ENCODE measurements around the gene FSD1. TPM values are rescaled to one million over a fixed set of nuclear protein-coding genes. Genes with fewer than 3 reads are reported as not detected.

FSD1 gene
- polyA plus RNA-seq, 4 donors = 1.3 to 3.2 (median 2.0) TPM

DNA sequence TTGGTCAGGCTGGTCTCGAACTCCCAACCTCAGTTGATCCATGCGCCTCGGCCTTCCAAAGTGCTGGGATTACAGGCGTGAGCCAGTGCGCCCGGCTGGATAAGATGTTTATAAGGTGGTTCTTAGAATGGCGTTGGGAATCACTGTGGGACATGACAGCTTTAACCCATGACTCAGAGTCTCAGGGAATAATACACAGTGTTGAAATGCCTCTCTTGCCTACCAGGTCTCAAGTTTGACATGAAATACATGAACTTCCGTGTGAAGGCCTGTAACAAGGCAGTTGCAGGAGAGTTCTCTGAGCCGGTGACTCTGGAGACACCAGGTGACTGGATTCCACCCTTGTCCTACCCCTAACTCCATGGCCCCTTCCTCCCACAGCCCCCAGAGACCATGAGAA, 12.6 kb downstream of the FSD1 start:
- no peaks in the 10 kb centered on the region for H3K36me3 ChIP-seq (ENCODE audit: control insufficient read depth in 3 of 3, insufficient read depth in 2 of 3, low read depth in 1 of 3, low read length in 3 of 3)
- no peak overlapping the region for H3K27ac ChIP-seq (ENCODE audit: low read depth in 1 of 3, low read length in 2 of 3)
- no peaks in the 10 kb centered on the region for H3K4me1 ChIP-seq (ENCODE audit: control insufficient read depth in 3 of 3, insufficient read depth in 2 of 3, low read depth in 1 of 3, low read length in 2 of 3)
- WGBS, 3 donors = 85 to 90% (median 89%) methylated on average over 9 of the region's 9 CpGs
- peaks cover 0 to 26% of the 10 kb centered on the region in 2 donors for H3K9me3 ChIP-seq (ENCODE audit: control insufficient read depth in 2 of 2, insufficient read depth in 1 of 2, low read depth in 1 of 2, low read length in 1 of 2)
- H3K4me3 ChIP-seq (ENCODE audit: low read depth in 1 of 3, low read length in 3 of 3) = no peak overlapping the region
- DNase-seq (no peak), FAIRE-seq (no peak)
- no peaks in the 10 kb centered on the region for H3K27me3 ChIP-seq (ENCODE audit: control insufficient read depth in 3 of 3, insufficient read depth in 3 of 3, low read length in 3 of 3)

DNA sequence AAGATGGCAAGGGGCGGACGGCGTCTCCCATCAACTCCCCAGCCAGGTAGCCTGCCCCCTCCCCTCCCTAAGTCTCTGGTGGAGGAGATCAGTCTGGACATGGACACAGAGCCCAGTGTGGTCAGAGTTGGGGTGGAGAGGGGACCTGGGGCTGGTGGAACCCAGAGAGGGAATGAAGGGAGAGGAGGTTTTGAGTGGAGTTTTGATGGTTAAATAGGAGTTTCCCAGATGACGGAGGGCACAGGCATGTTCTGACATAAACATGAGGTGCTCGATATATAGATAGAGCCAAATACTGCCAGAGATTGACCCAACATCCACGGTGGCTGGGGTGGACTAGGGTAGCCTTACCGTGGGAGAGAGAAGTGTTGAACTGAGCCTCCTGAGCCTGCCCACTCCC, 14.1 kb downstream of the FSD1 start:
- no peak for DNase-seq
- no peak overlapping the region for H3K27ac ChIP-seq (ENCODE audit: low read depth in 1 of 3, low read length in 2 of 3)
- H3K27me3 ChIP-seq (ENCODE audit: control insufficient read depth in 3 of 3, insufficient read depth in 3 of 3, low read length in 3 of 3) = no peaks in the 10 kb centered on the region
- H3K4me1 ChIP-seq (ENCODE audit: control insufficient read depth in 3 of 3, insufficient read depth in 2 of 3, low read depth in 1 of 3, low read length in 2 of 3) = no peaks in the 10 kb centered on the region
- peaks cover 0 to 35% of the 10 kb centered on the region in 2 donors for H3K9me3 ChIP-seq (ENCODE audit: control insufficient read depth in 2 of 2, insufficient read depth in 1 of 2, low read depth in 1 of 2, low read length in 1 of 2)
- H3K4me3 ChIP-seq (ENCODE audit: low read depth in 1 of 3, low read length in 3 of 3) = no peak overlapping the region
- WGBS, 3 donors = 94 to 97% (median 95%) methylated on average over 7 of the region's 7 CpGs
- H3K36me3 ChIP-seq (ENCODE audit: control insufficient read depth in 3 of 3, insufficient read depth in 2 of 3, low read depth in 1 of 3, low read length in 3 of 3) = peaks cover 0 to 1% (median 0%) of the 10 kb centered on the region in 3 donors
- FAIRE-seq = no peak

DNA sequence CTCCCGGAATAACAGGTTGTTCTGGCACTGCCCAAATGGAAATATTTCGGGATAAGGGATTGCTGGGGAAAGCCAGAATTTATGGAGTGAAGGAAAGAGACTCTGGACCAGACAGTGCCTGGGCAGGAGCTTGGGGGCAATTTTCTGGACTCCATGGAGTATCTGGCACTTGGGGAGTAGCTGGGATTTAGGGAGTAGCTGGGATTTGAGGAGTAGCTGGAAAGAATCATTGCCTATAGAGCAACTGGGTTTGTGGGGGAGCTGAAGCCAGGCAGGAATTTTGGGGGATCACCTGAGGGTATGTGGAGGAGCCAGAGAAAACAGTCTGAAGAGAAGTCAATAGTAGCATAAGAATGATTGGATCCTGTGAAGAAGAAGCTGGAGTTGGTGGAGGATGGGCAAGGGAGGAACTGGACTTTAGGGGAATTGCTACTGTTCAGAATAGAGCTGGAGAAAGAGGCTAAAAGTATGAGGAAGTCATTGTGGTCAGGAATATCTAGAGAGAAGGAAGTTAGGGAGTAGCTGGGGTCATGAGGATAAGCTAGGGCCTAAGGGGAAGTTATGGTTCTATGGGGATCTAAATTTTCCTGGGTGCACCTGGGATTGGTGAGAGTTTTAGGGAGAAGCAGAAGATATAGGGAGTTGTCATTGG, 14.8 kb downstream of the FSD1 start:
- Histone ChIP-seq H3K36me3 (ENCODE audit: control insufficient read depth in 3 of 3, insufficient read depth in 2 of 3, low read depth in 1 of 3, low read length in 3 of 3) (peaks cover 0 to 8% (median 0%) of the 10 kb centered on the region in 3 donors), H3K4me3 (ENCODE audit: low read depth in 1 of 3, low read length in 3 of 3) (no peak overlapping the region), H3K9me3 (ENCODE audit: control insufficient read depth in 2 of 2, insufficient read depth in 1 of 2, low read depth in 1 of 2, low read length in 1 of 2) (peaks cover 0 to 35% of the 10 kb centered on the region in 2 donors), H3K27me3 (ENCODE audit: control insufficient read depth in 3 of 3, insufficient read depth in 3 of 3, low read length in 3 of 3) (no peaks in the 10 kb centered on the region), H3K4me1 (ENCODE audit: control insufficient read depth in 3 of 3, insufficient read depth in 2 of 3, low read depth in 1 of 3, low read length in 2 of 3) (no peaks in the 10 kb centered on the region), H3K27ac (ENCODE audit: low read depth in 1 of 3, low read length in 2 of 3) (no peak overlapping the region)
- 91 to 95% (median 94%) methylated on average over 2 of the region's 2 CpGs for WGBS, 3 donors
- FAIRE-seq (no peak), DNase-seq (no peak)

DNA sequence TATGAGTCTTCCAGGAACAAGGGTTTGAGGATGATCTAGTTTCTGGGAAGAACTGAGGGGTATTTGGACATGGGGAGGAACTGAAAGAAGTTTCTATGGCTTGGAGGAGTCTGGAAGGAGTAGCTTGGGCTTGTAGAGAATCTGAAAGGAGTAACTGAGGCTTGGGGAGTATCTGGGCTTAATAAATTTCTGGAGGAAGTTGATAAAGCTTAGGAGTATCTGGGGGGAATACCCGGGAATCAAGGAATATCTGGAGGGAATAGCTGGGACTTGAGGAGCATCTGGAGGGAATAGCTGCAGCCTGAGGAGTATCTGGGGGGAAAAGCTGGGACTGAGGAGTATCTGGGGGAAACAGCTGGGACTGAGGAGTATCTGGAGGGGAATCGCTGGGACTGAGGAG, 16.0 kb downstream of the FSD1 start:
- H3K9me3 ChIP-seq (ENCODE audit: control insufficient read depth in 2 of 2, insufficient read depth in 1 of 2, low read depth in 1 of 2, low read length in 1 of 2) = peaks cover 0 to 35% of the 10 kb centered on the region in 2 donors
- H3K36me3 ChIP-seq (ENCODE audit: control insufficient read depth in 3 of 3, insufficient read depth in 2 of 3, low read depth in 1 of 3, low read length in 3 of 3) = peaks cover 0 to 10% (median 3%) of the 10 kb centered on the region in 3 donors
- no peaks in the 10 kb centered on the region for H3K27me3 ChIP-seq (ENCODE audit: control insufficient read depth in 3 of 3, insufficient read depth in 3 of 3, low read length in 3 of 3)
- H3K4me3 ChIP-seq (ENCODE audit: low read depth in 1 of 3, low read length in 3 of 3) = no peak overlapping the region
- whole genome bisulfite sequencing, 3 donors = 94 to 98% (median 96%) methylated on average over 2 of the region's 2 CpGs
- DNase-seq = no peak
- no peak for FAIRE-seq
- no peak overlapping the region for H3K27ac ChIP-seq (ENCODE audit: low read depth in 1 of 3, low read length in 2 of 3)
- no peaks in the 10 kb centered on the region for H3K4me1 ChIP-seq (ENCODE audit: control insufficient read depth in 3 of 3, insufficient read depth in 2 of 3, low read depth in 1 of 3, low read length in 2 of 3)

DNA sequence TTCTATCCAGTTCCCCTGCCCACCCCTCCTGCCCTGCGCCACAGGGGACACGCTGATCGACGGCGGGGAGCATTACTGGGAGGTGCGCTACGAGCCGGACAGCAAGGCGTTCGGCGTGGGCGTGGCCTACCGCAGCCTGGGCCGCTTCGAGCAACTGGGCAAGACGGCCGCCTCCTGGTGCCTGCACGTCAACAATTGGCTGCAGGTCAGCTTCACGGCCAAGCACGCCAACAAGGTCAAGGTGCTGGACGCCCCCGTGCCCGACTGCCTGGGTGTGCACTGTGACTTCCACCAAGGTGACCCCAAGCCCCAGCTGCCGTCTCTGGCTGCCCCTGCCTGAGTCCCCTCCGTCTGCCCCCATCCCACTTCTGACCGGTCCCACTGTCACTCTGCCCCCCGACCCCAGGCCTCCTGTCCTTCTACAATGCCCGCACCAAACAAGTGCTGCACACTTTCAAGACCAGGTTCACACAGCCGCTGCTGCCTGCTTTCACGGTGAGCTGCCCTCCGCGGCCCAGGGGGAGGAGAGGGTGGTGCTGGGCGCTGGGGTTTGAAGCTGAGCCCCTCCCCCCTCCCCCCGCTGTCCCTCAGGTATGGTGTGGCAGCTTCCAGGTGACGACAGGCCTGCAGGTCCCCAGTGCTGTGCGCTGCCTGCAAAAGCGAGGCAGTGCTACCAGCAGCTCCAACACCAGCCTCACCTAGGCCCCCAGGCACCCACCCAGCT, 18.7 kb downstream of the FSD1 start:
- WGBS, 3 donors = 61 to 85% (median 76%) methylated on average over 28 to 37 of the region's 37 CpGs
- Histone ChIP-seq H3K36me3 (ENCODE audit: control insufficient read depth in 3 of 3, insufficient read depth in 2 of 3, low read depth in 1 of 3, low read length in 3 of 3) (peaks cover 0 to 19% (median 3%) of the 10 kb centered on the region in 3 donors), H3K9me3 (ENCODE audit: control insufficient read depth in 2 of 2, insufficient read depth in 1 of 2, low read depth in 1 of 2, low read length in 1 of 2) (peaks cover 0 to 38% of the 10 kb centered on the region in 2 donors), H3K27ac (ENCODE audit: low read depth in 1 of 3, low read length in 2 of 3) (no peak overlapping the region), H3K4me3 (ENCODE audit: low read depth in 1 of 3, low read length in 3 of 3) (no peak overlapping the region), H3K27me3 (ENCODE audit: control insufficient read depth in 3 of 3, insufficient read depth in 3 of 3, low read length in 3 of 3) (peaks cover 0 to 16% (median 0%) of the 10 kb centered on the region in 3 donors), H3K4me1 (ENCODE audit: control insufficient read depth in 3 of 3, insufficient read depth in 2 of 3, low read depth in 1 of 3, low read length in 2 of 3) (peaks cover 0 to 14% (median 0%) of the 10 kb centered on the region in 3 donors)
- FAIRE-seq (no peak), DNase-seq (no peak)

DNA sequence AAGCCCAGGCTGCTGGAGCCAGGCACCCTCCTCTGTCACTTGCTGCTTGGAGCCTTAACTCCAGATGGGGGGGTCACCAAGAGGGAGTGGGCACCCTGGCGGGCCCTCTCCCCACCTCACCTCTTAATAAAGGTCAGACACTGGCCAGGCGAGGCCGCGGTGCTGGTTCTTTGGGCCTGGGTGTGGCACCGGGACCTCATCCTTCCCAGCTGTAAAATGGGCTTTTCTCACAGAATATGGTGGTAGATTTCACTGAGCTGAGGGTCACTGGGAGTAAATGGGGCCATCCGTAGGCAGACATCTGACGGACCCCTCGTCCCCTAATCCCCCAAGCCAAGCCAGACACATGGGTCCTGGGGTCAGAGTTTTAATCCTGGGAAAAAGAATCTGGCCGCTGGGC, 19.3 kb downstream of the FSD1 start:
- Histone ChIP-seq H3K27ac (ENCODE audit: low read depth in 1 of 3, low read length in 2 of 3) (no peak overlapping the region), H3K9me3 (ENCODE audit: control insufficient read depth in 2 of 2, insufficient read depth in 1 of 2, low read depth in 1 of 2, low read length in 1 of 2) (peaks cover 0 to 37% of the 10 kb centered on the region in 2 donors), H3K36me3 (ENCODE audit: control insufficient read depth in 3 of 3, insufficient read depth in 2 of 3, low read depth in 1 of 3, low read length in 3 of 3) (peaks cover 0 to 19% (median 3%) of the 10 kb centered on the region in 3 donors), H3K27me3 (ENCODE audit: control insufficient read depth in 3 of 3, insufficient read depth in 3 of 3, low read length in 3 of 3) (peaks cover 0 to 16% (median 0%) of the 10 kb centered on the region in 3 donors), H3K4me1 (ENCODE audit: control insufficient read depth in 3 of 3, insufficient read depth in 2 of 3, low read depth in 1 of 3, low read length in 2 of 3) (peaks cover under 1 to 16% (median 2%) of the 10 kb centered on the region in 3 donors), H3K4me3 (ENCODE audit: low read depth in 1 of 3, low read length in 3 of 3) (no peak overlapping the region)
- no peak for DNase-seq
- 85 to 95% (median 91%) methylated on average over 9 of the region's 9 CpGs for WGBS, 3 donors
- FAIRE-seq = no peak

DNA sequence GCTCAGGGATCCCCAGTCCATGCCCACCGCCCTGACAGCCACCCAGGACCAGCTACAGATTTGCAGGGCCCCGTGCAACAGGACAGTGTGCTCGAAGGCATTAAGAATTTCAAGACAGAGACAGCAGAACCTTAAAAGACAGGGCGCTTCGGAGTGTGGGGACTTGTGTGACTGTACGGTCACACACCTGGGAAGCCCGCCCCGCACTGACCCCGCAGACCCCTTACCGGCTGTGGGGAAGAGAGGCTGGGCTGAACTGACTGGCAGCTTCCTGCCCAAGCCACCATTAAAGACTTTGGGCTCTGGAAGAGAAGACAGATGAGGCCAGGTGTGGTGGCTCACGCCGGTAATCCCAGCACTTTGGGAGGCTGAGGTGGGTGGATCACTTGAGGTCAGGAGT, 19.8 kb downstream of the FSD1 start:
- H3K27me3 ChIP-seq (ENCODE audit: control insufficient read depth in 3 of 3, insufficient read depth in 3 of 3, low read length in 3 of 3) = peaks cover 0 to 16% (median 0%) of the 10 kb centered on the region in 3 donors

DNA sequence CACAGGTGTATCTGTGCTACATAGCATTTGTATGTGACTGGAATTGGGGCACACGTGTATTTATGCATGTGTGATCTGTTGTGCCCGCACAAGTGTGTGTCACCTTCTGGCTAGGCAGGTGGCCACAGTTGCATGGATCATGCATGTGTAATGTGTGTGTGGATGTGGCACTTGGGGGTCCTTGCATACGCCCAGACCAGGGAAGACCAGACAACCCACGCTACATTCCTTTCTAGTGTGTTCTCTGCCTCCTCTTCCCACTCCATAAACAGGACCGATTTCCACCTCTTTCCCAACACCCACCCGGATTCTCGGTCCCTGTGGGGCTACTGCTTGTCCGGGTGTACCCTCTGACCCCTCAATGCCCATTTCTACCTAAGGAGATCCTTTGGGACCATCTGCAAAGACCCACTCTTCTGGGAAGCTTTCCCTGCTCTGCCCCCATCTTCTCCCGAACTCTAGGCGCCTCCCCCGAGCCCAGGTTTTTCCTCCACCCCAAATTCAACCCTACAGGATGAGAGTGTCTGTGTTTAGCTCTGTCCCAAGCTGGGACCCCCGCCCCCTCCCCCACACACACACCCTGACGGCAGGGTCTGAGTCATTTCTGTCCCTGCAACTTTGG, 21.9 kb downstream of the FSD1 start:
- peaks cover 0 to 18% of the 10 kb centered on the region in 2 donors for H3K9me3 ChIP-seq (ENCODE audit: control insufficient read depth in 2 of 2, insufficient read depth in 1 of 2, low read depth in 1 of 2, low read length in 1 of 2)
- peaks cover 0 to 16% (median 0%) of the 10 kb centered on the region in 3 donors for H3K27me3 ChIP-seq (ENCODE audit: control insufficient read depth in 3 of 3, insufficient read depth in 3 of 3, low read length in 3 of 3)
- H3K4me3 ChIP-seq (ENCODE audit: low read depth in 1 of 3, low read length in 3 of 3) = no peak overlapping the region
- peaks cover 0 to 36% (median 5%) of the 10 kb centered on the region in 3 donors for H3K36me3 ChIP-seq (ENCODE audit: control insufficient read depth in 3 of 3, insufficient read depth in 2 of 3, low read depth in 1 of 3, low read length in 3 of 3)
- WGBS, 3 donors = 59 to 79% (median 74%) methylated on average over 12 to 13 of the region's 13 CpGs
- H3K4me1 ChIP-seq (ENCODE audit: control insufficient read depth in 3 of 3, insufficient read depth in 2 of 3, low read depth in 1 of 3, low read length in 2 of 3) = peaks cover 2 to 25% (median 3%) of the 10 kb centered on the region in 3 donors
- FAIRE-seq (no peak), DNase-seq (no peak)
- no peak overlapping the region for H3K27ac ChIP-seq (ENCODE audit: low read depth in 1 of 3, low read length in 2 of 3)

More for the DNA sequence above, 19.8 kb downstream of the FSD1 start:
- no peak overlapping the region for H3K27ac ChIP-seq (ENCODE audit: low read depth in 1 of 3, low read length in 2 of 3)
- WGBS, 3 donors = 82 to 88% (median 87%) methylated on average over 12 of the region's 12 CpGs
- H3K4me1 ChIP-seq (ENCODE audit: control insufficient read depth in 3 of 3, insufficient read depth in 2 of 3, low read depth in 1 of 3, low read length in 2 of 3) = peaks cover 2 to 22% (median 3%) of the 10 kb centered on the region in 3 donors
- H3K4me3 ChIP-seq (ENCODE audit: low read depth in 1 of 3, low read length in 3 of 3) = no peak overlapping the region
- DNase-seq = no peak
- H3K9me3 ChIP-seq (ENCODE audit: control insufficient read depth in 2 of 2, insufficient read depth in 1 of 2, low read depth in 1 of 2, low read length in 1 of 2) = peaks cover 0 to 32% of the 10 kb centered on the region in 2 donors
- peaks cover 0 to 19% (median 3%) of the 10 kb centered on the region in 3 donors for H3K36me3 ChIP-seq (ENCODE audit: control insufficient read depth in 3 of 3, insufficient read depth in 2 of 3, low read depth in 1 of 3, low read length in 3 of 3)
- FAIRE-seq = no peak
